Ammon's horn (tissue), 1 donor: Measurements from ENCODE around the gene KLK13.

Experiments
- DNase-seq: peaks from one replicate; pipeline ENCODE4 v3.0.0-alpha.2; 2016; ENCODE audit warnings: low spot score

The KLK13 gene, protein sequence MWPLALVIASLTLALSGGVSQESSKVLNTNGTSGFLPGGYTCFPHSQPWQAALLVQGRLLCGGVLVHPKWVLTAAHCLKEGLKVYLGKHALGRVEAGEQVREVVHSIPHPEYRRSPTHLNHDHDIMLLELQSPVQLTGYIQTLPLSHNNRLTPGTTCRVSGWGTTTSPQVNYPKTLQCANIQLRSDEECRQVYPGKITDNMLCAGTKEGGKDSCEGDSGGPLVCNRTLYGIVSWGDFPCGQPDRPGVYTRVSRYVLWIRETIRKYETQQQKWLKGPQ

DNA sequence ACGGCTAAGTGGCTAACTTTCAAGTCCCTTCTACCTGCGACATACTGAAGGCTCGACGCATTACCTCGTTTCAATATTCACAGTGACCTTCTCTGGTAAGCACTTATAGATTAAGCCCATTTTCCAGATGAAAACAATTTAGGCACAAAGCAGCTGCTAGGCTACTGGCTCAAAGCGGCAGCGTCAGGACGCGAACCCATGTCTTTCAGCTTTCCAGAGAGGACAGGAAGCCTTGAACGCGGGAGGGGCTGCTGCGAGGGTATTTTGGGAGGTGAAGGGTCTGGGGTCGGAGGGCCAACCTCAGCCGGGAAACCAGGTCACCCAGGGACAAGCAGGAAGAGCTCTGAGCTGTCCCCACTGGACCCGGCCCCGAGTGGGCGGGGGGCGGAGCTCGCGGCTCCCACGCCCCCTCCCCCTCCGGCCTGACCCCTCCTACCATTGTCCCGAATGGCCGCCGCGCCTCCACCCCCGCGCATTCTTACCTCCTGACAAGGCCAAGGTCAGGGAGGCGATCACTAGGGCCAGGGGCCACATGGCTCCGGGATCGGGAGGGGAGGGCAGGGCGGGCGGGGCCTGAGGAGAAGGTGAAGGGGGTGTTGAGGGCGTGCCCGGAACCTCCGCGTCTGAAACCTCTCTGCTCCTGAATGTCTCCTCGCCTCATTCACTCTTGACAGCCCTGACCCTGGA, at the start of gene KLK13:
Gene KLK13, minus strand, starts transcription at position 559 of the 687 bp plus-strand sequence. Its CDS starts 25 bp downstream, at position 534.
- no peak for DNase-seq

DNA sequence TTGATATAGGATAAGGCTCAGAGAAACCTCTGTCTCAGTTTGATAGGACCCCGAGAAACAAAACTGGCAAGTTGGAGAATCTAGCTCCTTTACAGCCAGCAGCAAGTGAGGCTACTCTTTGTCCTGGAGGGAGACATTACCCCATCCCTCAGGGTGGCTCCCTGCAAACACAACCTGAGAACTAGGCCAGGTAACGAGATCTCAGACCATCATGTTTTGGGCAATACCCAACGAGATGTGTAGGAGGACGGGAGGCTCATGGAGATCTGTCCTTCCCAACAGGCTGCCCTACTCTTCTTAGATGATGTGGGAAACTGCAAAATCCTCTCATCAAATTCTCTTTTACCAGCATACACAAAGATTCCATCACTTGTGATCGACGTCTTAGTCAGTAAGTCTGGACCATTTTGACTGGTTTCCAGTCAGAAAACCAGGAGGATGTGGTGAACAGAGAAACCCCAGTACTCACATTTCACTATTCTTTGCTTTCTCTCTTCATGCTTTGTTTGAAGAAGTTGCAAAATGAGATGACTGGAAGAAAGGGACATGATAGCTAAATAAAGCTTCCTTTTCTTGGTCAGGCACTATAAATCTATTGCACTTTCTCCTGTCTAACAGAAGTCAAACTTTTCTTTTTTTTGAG, 49.3 kb upstream of the KLK13 start:
- no peak for DNase-seq

DNA sequence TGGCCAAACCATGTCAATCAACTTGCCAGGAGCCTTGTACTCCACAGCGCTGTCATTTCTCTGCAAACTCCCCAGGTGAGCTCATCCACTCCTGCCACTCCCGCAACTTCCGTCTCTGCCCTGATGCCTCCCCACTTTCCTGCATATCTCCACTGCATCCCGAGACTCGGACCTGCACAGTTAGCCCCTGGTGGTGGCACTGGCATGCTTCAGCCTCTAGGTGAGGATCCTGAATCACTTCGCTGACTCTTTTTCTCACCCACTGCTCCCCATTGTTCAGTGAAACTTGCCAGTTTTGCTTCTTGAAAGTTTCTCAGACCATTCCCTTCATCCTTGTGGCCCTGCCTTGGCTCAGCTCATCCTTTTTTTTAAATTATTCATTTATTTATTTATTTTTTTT, 46.7 kb upstream of the KLK13 start:
- DNase-seq, result no peak

DNA sequence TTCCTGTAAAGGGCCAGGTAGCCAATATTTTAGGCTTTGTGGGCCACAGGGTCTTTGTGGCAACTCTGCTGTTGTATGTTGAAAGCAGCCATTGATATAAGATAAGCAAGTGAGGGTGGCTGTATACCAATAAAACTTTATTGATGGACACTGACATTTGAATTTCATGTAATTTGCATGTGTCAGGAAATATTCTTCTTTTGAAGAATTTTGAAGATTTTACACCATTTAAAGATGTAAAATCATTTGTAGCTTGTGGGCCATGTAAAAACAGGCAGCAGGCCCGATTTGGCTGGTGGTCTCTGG, 45.7 kb upstream of the KLK13 start:
- DNase-seq, result no peak

DNA sequence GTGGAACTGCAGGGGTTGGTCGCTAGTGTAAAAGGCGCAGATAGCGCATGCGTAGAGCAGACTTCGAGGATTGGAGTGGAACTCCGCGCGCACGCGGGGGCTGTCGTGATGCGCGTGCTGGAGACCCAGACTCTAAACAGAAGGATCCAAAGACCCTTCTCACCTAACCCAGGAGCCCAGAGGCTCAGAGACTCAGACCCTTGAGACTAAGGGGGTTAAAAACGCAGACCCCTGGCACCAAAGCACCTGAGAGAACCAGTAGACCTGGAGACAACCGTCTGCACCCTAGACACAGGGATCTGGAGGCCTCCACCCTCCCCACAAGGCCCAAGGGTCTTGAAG, 43.9 kb upstream of the KLK13 start:
- DNase-seq, result no peak

DNA sequence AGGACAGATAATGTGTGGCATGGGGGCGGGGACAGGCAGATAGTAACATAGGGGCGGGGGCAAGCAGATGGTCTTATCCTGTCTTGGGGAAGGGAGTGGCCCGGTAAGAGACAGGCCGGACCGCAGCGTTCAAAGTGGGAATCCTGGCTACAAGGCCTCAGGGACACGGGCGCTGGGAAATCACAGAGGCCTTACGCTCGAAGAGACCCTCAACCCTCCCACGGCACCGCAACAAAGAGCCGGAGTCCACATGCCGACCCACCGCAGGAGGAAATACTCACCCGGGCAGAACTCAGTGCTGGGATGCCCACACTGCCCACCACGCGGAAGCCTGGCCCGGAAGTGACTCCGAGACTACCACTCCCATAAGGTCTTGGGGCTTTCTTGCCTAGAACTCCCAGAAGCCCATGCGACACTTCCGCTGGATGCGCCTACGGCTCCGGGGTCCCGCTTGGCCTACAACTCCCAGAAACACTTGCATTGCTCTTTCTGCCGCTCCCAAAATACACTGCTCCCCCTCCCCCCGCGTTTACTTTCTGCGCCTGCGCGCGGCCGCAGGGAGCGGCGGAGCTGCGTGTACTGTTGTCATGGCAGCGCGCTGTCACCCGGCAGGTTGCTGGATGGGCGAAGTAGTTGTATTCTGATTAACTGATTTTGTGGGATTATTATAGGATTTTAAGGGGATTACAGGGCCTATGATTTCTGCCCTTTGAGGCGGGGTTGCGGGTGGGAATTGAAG, 43.3 kb upstream of the KLK13 start, which contains the start of gene CTU1:
Gene CTU1, minus strand, starts transcription at position 344 of the 739 bp plus-strand sequence. CDS start 3,840 bp downstream, outside the sequence.
- DNase-seq, result peak; percentile 99

DNA sequence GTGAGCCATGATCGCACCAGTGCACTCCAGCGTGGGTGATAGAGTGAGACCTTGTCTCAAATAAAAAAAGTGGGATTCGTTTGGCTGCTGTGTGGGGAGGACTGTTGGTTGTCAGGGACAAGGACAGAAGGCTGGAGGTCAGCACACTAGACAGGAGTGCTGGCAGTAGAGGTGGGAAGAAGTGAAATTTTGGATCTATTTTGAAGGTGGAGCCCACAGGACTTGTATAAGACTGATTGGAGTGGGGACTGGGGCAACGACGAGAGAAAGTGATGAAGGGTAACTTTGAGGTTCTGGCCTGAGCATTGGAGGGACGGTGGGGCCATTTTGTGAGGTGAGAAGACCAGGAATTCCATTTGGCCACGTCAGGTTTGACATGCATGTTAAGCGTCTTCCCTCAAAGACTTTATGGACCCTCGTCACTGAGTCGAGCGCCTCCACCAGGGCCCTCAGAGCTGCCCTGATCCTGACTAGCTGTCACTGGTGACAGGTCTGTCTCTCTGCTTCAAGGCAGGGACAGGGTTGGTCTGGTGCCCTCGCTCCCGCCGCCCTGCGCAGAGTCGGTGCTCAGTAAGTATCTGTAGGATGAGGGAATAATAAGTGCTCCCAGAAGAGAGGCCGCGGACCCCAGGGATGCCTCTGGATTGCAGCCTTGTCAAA, 42.6 kb upstream of the KLK13 start:
- DNase-seq, result no peak

DNA sequence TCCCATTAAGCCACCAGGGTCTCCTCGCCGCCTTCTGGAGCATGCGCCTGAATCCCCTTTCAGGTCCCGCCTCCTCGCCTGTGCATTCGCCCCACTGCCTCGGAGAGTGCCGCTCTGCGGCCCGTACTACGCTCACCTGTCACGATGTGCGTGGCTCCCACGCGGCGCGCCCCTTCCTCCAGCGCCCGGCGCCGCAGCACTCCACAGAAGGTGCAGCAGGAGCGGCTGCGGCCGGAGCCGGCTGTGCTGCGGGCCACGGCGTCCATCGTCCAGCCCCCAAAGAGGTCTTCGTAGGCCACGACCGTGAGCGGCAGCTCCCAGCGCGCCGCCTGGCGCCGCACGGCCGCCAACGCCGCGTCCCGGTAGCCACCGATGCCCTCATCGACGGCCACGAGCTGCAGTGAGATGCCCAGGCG, 39.0 kb upstream of the KLK13 start:
- no peak for DNase-seq

DNA sequence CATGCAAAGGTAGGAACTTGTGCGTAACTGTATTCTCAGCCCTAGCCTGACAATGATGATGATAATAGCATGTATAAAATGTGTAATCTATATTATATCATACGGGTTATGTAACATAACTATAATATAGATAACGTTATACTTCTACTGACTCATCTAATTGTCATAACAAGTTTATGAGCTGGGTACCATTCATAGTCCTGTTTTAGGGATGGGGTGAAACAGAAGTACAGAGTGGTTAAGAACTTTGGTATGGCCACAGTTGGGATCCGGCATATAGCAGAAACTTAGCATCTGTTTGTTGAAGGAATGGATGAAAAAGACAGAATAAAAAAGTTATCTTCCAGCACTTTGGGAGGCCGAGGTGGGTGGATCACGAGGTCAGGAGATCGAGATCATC, 38.1 kb upstream of the KLK13 start:
- DNase-seq, result no peak

DNA sequence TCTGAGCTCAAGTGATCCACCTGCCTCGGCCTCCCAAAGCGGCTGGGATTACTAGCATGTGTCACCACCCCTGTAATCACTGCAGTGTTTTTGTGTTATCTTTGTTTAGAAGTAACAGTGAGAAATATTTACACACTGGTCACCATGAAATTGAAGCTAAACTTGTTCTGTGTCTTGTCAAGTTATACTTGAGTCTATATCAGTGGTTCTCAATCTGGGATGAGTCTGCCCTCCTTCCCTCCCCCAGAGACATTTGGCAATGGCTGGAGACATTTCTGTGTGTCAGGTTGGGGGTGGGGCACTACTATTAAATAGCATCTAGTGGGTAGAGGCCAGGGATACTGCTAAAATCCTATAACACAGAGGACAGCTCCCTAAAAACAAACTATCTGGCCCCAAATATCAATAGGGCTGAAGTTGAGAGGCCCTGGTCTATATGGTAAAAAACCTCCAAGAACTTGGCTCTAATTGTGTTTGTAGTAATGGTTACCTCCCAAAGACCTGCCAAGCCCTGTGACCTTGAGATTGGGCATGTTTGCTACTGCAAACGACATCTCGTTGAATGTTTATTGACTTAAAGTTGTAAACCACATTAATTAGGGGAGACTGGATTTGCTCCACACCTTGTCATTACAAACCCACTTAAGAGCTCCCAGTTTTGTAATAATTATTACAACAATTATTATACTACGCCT, 36.4 kb upstream of the KLK13 start:
- no peak for DNase-seq

DNA sequence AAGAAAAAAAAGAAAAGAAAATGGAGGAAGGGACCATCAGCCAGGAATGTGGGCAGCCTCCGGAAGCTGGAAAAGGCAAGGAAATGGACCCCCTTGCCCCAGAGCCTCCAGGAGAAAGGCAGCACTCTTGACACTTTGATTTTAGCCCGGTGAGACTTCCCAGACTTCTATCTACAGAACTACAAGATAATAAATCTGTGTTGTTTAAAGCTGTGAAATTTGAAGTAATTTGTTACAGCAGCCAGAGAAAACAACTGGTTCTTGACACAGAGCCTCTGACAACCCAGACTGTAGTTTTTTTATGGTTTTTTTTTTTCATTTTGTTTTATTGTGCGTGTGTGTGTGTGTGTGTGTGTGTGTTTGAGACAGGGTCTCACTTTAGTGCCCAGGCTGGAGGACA, 35.7 kb upstream of the KLK13 start:
- no peak for DNase-seq

DNA sequence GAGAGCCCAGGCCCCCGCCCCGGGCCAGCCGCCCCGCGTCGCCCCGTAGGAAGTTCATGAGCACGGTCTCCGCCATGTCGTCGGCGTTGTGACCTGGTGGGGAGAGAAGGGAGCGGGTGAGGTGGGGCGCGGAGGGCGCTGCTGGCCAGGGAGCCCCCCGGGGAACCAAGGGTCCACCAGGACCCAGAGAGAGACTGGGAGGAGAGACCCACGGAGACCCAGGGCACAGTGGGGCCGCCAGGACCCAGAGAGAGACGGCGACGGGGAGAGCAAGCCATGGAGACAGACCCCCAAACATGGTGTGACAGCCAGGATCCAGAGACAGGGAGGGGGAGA, 34.1 kb upstream of the KLK13 start:
- DNase-seq, result no peak

DNA sequence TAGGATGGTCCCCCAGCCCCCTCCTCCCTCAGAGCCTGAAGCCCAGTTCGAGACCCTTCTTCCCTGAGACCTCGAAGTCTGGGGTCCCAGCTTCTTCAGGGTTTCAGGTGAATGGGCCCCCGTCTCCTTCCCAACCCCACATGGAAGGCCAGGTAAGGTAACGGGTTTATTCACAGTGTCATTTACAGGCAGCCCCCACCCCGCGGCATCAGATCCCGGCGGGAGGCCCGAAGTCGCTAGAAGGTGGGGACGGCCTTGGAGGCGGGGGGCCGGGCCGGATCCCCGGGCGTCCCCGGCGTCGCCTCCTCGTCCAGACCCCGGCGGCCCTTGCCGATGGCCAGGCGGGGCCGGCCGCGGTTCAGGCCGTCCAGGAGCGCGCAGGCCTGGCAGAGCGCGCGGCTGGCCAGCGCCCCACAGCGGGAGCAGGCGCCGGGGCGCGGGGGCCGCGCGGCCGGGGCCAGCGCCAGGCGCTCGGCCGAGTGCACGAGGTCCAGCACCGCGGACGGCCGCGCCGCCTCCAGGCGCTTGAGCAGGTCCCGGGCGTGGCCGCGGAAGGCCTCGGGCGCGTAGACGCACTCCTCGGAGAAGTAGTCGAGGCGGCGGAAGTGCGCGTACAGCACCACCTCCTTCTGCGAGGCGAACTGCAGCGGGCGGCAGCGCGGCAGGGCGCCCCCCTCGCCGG, 33.6 kb upstream of the KLK13 start:
- no peak for DNase-seq

DNA sequence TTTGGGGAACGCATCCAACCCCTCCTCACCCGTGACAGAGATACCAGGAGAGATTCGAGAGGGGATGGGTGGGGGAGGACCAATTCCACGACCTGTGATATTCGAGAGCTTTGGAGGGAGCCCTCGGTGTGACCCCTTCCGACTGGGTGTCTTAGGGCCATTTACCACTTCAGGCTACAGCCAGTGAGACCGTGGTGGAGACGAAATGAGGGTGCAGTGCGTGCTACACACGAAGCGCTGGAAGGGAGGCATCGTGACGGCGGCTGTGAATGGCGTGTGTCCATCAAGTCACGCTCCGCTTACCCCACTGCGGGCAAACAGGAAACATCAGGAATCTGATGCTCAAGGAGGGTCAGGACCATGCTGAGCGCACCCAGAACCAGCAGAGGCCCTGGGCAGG, 32.9 kb upstream of the KLK13 start:
- DNase-seq, result no peak

DNA sequence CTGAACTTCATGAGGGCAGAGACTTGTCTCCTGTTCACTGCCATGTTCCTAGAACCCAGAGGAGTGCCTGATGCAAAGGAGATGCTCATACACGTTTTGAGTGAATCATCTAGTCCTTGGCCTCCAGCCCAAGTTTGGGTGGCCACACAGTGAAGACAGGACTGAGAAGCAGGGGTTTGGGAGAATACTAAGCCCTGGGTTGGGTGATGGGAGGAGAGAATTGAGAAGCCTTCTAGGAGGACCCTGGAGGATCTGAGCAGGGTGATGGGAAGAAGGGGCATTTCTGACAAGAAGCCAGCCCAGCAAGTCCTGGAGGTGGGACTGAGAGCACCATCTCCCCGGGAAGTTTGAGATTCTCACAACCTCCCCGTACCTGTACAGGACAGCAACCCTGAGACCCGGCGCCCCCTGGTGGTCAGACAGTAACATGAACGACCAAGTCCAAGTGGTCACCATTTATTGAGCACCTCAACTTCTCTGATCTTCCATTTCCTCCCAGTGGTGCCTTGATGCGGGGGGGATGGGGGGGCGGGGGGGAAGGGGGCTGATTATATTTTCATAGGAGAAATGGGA, 32.4 kb upstream of the KLK13 start:
- peak; percentile 58 for DNase-seq

DNA sequence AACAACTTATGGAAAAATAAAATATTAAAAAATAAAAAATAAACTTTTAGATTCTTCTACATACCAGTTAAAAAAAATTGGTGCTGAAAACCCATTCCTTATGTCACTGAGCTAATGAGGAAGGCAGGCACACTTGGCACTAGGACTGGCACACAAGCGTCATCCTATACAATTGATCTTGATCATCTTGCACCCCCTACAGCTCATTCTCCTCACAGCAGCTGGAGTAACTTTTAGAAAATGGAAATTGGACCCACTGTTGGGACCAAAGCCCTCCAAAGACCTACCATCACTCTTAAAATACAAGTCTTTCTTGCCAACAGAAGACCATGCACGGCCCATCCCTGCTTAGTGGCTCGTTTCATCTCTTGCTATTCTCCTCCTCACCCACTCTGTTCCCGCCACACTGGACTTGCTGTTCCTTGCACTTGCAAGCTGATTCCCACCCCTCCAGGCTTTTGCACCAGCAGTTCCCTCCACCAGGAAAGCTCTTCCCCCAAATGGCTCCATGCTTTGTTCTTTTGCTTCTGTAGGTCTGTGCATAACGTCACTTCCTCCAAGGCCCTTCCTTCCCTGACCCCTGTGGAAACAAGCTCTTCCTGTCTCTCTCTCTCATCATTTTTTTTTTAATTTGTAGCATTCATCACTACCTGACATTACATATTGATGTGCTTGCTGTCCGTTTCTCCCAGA, 31.7 kb upstream of the KLK13 start:
- DNase-seq, result no peak

DNA sequence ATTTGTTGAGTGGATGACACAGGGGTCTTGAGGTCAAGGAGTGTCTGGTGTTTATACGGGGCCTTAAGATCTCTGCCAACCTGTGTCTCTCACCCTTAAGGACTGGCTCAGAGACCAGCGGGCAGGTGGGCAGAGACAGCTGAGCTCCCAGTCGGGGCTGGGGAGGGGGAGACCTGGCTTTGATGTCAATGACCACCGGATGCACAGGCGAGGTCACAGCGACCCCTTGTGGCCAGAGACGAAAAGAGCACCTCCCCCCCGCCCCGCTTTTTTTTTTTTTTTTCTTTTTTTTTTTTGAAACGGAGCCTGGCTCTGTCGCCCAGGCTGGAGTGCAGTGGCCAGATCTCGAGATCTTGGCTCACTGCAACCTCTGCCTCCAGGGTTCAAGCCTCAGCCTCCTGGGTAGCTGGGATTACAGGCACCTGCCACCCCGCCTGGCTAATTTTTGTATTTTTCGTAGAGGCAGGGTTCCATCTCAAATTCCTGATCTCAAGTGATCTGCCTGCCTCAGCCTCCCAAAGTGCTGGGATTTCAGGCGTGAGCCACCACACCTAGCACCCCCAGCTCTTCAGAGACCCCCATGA, 29.9 kb upstream of the KLK13 start:
- DNase-seq, result no peak

DNA sequence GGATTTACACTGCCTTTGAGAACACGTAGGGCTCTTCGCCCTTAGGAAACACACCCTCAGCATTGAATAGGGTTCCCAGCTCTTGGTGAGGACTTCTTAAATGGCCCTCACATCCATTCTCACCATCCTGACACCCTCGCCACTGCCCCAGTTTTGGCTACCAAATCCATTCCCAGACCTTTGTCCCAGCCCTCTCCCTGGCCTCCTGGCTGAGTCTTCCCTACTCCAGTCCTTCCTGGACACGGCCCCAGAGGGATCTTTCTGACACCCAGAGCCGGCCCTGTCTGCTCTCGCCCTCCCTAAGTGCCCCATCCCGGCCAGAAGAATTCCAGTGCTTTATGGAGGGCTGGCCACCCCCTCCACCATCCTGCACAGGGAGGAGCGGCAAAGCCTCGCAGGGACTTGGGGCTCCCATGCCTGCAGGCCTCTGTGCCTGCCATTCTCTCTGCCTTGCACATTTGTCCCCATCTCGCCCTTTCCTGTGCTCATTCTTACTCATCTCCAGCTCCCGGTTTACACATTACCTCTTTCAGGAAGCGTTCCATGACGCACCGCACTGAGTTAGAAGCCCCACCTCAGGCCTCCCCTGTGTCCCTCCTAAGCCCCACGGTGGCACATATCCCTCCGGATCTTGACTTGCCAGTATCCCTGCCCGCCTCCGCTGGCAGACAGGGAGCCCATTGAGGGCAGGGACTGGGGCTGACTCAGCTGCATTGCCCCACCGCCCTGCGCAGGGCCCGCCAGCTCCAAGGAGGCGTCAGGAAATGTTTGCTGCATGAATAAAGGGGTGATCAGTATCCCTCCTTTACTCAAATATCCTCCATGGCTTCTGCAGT, 28.8 kb upstream of the KLK13 start:
- no peak for DNase-seq

DNA sequence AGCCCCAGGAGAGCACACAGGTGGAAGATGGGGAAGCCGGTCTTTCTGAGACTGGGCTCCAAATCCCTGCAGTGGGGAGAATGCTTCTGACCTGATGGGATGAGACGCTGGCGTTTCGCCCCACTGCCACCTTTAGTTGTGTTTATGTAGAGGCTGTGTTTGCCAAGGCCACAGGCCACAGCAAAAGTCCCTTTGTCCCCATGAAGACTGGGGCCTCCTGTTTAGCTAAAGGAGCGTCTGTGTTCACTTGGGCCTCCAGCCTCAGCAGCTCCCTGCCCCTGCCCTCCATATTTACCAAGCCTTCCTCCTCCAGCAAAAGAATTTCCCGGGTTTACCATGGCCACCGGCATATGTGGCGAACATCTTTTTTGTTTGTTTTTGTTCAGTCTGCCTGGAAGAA, 28.2 kb upstream of the KLK13 start:
- DNase-seq, result no peak
